ENCODE measurements around the gene TOLLIP. TPM values are rescaled to one million over a fixed set of nuclear protein-coding genes. Genes with fewer than 3 reads are reported as not detected.

TOLLIP gene
- total RNA-seq, 1 experiment from 2014 or later, result 32.3 TPM

DNA sequence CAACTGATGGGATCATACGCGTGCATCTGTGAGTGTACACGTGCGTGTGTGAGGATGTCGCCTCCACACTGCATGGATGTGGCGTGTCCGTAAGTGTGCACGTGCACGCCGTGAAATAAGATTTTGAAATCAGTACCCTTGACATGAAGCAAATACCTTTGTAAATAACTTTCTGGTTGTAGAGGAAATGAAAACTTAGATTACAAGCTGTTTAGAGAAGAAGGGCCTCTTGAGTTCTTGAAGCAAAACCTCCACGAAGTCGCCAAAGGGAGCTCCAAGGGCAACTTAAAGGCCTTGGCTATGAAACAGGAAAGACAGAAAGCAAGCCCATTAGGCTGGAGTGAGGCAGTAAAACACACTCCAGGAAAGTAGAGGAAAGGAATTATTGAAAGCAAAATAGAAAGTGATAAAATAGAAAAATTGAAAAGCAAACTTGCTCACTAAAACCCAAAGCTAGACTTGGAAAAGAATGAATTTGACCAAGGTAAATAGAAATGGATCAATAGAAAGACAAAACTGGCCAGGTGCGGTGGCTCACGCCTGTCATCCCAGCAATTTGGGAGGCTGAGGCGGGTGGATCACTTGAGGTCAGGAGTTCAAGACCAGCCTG is 29.7 kb upstream of the TOLLIP start:
- CTCF ChIA-PET, result interaction anchor here (0.7 kb wide), 1 partner anchor 299 kb away, joined by 6 read pairs; no protein-coding TSS in a partner anchor

More for the DNA sequence above, 29.7 kb upstream of the TOLLIP start:
- H3K27ac Mint-ChIP-seq, result no peak overlapping the region
- peaks cover 21% of the 10 kb centered on the region for H3K27me3 Mint-ChIP-seq (ENCODE audit: low read depth)
- peaks cover 9% of the 10 kb centered on the region for H3K9me3 Mint-ChIP-seq
- ATAC-seq (no peak), DNase-seq (ENCODE audit: low spot score) (no peak)
- peaks cover 7% of the 10 kb centered on the region for H3K36me3 Mint-ChIP-seq
- H3K4me3 Mint-ChIP-seq, result no peak overlapping the region
- no peak for TF ChIP-seq NR3C1 (CRISPR knock-in tag; conservative IDR thresholded peaks at IDR 0.05; ENCODE audit: low read depth)
- TF ChIP-seq, protein P1, sequence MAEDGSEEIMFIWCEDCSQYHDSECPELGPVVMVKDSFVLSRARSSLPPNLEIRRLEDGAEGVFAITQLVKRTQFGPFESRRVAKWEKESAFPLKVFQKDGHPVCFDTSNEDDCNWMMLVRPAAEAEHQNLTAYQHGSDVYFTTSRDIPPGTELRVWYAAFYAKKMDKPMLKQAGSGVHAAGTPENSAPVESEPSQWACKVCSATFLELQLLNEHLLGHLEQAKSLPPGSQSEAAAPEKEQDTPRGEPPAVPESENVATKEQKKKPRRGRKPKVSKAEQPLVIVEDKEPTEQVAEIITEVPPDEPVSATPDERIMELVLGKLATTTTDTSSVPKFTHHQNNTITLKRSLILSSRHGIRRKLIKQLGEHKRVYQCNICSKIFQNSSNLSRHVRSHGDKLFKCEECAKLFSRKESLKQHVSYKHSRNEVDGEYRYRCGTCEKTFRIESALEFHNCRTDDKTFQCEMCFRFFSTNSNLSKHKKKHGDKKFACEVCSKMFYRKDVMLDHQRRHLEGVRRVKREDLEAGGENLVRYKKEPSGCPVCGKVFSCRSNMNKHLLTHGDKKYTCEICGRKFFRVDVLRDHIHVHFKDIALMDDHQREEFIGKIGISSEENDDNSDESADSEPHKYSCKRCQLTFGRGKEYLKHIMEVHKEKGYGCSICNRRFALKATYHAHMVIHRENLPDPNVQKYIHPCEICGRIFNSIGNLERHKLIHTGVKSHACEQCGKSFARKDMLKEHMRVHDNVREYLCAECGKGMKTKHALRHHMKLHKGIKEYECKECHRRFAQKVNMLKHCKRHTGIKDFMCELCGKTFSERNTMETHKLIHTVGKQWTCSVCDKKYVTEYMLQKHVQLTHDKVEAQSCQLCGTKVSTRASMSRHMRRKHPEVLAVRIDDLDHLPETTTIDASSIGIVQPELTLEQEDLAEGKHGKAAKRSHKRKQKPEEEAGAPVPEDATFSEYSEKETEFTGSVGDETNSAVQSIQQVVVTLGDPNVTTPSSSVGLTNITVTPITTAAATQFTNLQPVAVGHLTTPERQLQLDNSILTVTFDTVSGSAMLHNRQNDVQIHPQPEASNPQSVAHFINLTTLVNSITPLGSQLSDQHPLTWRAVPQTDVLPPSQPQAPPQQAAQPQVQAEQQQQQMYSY (CRISPR knock-in tag; IDR thresholded peaks at IDR 0.05), result no peak
- TF ChIP-seq, protein P2, sequence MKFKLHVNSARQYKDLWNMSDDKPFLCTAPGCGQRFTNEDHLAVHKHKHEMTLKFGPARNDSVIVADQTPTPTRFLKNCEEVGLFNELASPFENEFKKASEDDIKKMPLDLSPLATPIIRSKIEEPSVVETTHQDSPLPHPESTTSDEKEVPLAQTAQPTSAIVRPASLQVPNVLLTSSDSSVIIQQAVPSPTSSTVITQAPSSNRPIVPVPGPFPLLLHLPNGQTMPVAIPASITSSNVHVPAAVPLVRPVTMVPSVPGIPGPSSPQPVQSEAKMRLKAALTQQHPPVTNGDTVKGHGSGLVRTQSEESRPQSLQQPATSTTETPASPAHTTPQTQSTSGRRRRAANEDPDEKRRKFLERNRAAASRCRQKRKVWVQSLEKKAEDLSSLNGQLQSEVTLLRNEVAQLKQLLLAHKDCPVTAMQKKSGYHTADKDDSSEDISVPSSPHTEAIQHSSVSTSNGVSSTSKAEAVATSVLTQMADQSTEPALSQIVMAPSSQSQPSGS (CRISPR knock-in tag; IDR thresholded peaks at IDR 0.05; ENCODE audit: borderline replicate concordance, low read depth), result no peak
- TF ChIP-seq, protein P3, sequence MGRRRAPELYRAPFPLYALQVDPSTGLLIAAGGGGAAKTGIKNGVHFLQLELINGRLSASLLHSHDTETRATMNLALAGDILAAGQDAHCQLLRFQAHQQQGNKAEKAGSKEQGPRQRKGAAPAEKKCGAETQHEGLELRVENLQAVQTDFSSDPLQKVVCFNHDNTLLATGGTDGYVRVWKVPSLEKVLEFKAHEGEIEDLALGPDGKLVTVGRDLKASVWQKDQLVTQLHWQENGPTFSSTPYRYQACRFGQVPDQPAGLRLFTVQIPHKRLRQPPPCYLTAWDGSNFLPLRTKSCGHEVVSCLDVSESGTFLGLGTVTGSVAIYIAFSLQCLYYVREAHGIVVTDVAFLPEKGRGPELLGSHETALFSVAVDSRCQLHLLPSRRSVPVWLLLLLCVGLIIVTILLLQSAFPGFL (CRISPR knock-in tag; IDR thresholded peaks at IDR 0.05; ENCODE audit: borderline replicate concordance), result no peak
- TF ChIP-seq, protein P4, sequence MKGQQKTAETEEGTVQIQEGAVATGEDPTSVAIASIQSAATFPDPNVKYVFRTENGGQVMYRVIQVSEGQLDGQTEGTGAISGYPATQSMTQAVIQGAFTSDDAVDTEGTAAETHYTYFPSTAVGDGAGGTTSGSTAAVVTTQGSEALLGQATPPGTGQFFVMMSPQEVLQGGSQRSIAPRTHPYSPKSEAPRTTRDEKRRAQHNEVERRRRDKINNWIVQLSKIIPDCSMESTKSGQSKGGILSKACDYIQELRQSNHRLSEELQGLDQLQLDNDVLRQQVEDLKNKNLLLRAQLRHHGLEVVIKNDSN (CRISPR knock-in tag; IDR thresholded peaks at IDR 0.05), result no peak
- TF ChIP-seq, protein P5, sequence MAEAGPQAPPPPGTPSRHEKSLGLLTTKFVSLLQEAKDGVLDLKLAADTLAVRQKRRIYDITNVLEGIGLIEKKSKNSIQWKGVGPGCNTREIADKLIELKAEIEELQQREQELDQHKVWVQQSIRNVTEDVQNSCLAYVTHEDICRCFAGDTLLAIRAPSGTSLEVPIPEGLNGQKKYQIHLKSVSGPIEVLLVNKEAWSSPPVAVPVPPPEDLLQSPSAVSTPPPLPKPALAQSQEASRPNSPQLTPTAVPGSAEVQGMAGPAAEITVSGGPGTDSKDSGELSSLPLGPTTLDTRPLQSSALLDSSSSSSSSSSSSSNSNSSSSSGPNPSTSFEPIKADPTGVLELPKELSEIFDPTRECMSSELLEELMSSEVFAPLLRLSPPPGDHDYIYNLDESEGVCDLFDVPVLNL (CRISPR knock-in tag; IDR thresholded peaks at IDR 0.05; ENCODE audit: borderline replicate concordance, low read depth), result no peak
- TF ChIP-seq, protein P6, sequence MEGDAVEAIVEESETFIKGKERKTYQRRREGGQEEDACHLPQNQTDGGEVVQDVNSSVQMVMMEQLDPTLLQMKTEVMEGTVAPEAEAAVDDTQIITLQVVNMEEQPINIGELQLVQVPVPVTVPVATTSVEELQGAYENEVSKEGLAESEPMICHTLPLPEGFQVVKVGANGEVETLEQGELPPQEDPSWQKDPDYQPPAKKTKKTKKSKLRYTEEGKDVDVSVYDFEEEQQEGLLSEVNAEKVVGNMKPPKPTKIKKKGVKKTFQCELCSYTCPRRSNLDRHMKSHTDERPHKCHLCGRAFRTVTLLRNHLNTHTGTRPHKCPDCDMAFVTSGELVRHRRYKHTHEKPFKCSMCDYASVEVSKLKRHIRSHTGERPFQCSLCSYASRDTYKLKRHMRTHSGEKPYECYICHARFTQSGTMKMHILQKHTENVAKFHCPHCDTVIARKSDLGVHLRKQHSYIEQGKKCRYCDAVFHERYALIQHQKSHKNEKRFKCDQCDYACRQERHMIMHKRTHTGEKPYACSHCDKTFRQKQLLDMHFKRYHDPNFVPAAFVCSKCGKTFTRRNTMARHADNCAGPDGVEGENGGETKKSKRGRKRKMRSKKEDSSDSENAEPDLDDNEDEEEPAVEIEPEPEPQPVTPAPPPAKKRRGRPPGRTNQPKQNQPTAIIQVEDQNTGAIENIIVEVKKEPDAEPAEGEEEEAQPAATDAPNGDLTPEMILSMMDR (IDR thresholded peaks at IDR 0.05), result no peak
- TF ChIP-seq, protein P7, sequence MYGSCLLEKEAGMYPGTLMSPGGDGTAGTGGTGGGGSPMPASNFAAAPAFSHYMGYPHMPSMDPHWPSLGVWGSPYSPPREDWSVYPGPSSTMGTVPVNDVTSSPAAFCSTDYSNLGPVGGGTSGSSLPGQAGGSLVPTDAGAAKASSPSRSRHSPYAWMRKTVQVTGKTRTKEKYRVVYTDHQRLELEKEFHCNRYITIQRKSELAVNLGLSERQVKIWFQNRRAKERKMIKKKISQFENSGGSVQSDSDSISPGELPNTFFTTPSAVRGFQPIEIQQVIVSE (CRISPR knock-in tag; IDR thresholded peaks at IDR 0.05; ENCODE audit: borderline replicate concordance), result no peak
- no peak for TF ChIP-seq CBFB (CRISPR knock-in tag; IDR thresholded peaks at IDR 0.05; ENCODE audit: low read depth)
- TF ChIP-seq JAZF1 (CRISPR knock-in tag; IDR thresholded peaks at IDR 0.05), result no peak
- no peak for TF ChIP-seq FOXJ3 (CRISPR knock-in tag; IDR thresholded peaks at IDR 0.05; ENCODE audit: borderline replicate concordance)
- no peak for TF ChIP-seq RELA (CRISPR knock-in tag; IDR thresholded peaks at IDR 0.05; ENCODE audit: borderline replicate concordance)
- POLR2A ChIA-PET, result interaction anchor here (0.7 kb wide), 1 partner anchor 50 kb away, joined by 3 read pairs; the partner anchor contains the start of gene BRSK2
- H3K4me1 Mint-ChIP-seq, result peaks cover 7% of the 10 kb centered on the region

All from WTC11 (cell line).